H1 (cell line): ENCODE measurements around the gene TRIM44. TPM values are rescaled to one million over a fixed set of nuclear protein-coding genes. Genes with fewer than 3 reads are reported as not detected.

Experiments
- ASH2L ChIP-seq: fragments of 200-600, 300-600 bp; sonication (generic); IDR thresholded peaks from one replicate; pipeline ENCODE4 v1.7.1; 2017; ENCODE audit warnings: low read length
- BCL11A ChIP-seq, 2 experiments: IDR thresholded peaks; one replicate each; pipeline ENCODE4 v1.6.1; 2011; ENCODE audit warnings: low read depth in 2 of 2, low read length in 2 of 2, mild to moderate bottlenecking in 2 of 2
- CHD2 ChIP-seq: IDR thresholded peaks from 2 replicates; pipeline ENCODE4 v1.6.1; 2012; ENCODE audit warnings: low read length, improper control_type of control experiment
- CHD7 ChIP-seq: fragments of 300-600 bp; sonication (generic); IDR thresholded peaks from 2 replicates; pipeline ENCODE4 v1.7.1; 2012; ENCODE audit warnings: low read length, moderate library complexity, mild to moderate bottlenecking, inconsistent platforms; ENCODE audit not compliant: insufficient replicate concordance
- polyA plus RNA-seq, 7 experiments: library from polyadenylated mRNA; depleted of rRNA in 3 of 7; stranded (reverse) in 5 of 7; unstranded in 2 of 7; fragments of >200 nt in 5 of 7; fragments of 200-250 nt in 2 of 7; gene quantifications; 1 replicate in 5 of 7; 2 replicates in 1 of 7; 4 replicates in 1 of 7; pipeline versions ENCODE4 v1.2.1 to v1.2.3, GENCODE V29; 2011 to 2013; ENCODE audit warnings: missing spikeins in 2 of 7, mixed read lengths in 2 of 7
- total RNA-seq: library from RNA; stranded (reverse); fragmentation: NEBNext Ultra II Directional; extraction: Animal tissue kit (Norgen Biotek cat#: 25700); gene quantifications from 2 replicates; pipeline ENCODE4 v1.2.1, GENCODE V29; 2021

The TRIM44 gene
- total and polyA plus RNA-seq, 2 of the 8 experiments (the other 6 are each of a cell fraction or from before 2014, with no cell fraction given), result 13.9 to 34.4 TPM

GRCh38 chr11:35766651-35767050 is 104.1 kb downstream of the TRIM44 start (continued):
- TF ChIP-seq CHD7 (no peak), CHD2 (no peak), BCL11A (IDR thresholded peaks at IDR 0.05; ENCODE audit: low read depth in 2 of 2, low read length in 2 of 2) (no peak), ASH2L (no peak)
